ENCODE measurements around the gene HOXB6. TPM values are rescaled to one million over a fixed set of nuclear protein-coding genes. Genes with fewer than 3 reads are reported as not detected.

Gene HOXB6
- total and polyA plus RNA-seq, 4 donors, result 0.17 to 1.1 (median 0.46) TPM

GRCh38 chr17:48642843-48643696 lies 38.3 kb upstream of the HOXB6 start:
- Histone ChIP-seq H3K9ac (ENCODE audit: low read depth in 1 of 2, low read length in 2 of 2) (no peak overlapping the region), H3K27me3 (ENCODE audit: control insufficient read depth in 4 of 4, insufficient read depth in 4 of 4, low read length in 3 of 4) (peaks cover 15 to 32% (median 25%) of the 10 kb centered on the region in 4 donors), H3K27ac (ENCODE audit: low read depth in 1 of 2, low read length in 2 of 2) (no peak overlapping the region), H3K4me3 (ENCODE audit: low read depth in 1 of 3, low read length in 3 of 3) (no peak overlapping the region), H3K9me3 (ENCODE audit: control insufficient read depth in 4 of 4, low read length in 3 of 4) (no peaks in the 10 kb centered on the region), H3K4me1 (ENCODE audit: control insufficient read depth in 4 of 4, insufficient read depth in 4 of 4, low read length in 3 of 4) (peaks cover 0 to 6% (median 2%) of the 10 kb centered on the region in 4 donors), H3K36me3 (ENCODE audit: control insufficient read depth in 4 of 4, insufficient read depth in 3 of 4, low read depth in 1 of 4, low read length in 3 of 4) (no peaks in the 10 kb centered on the region)
- no peak for DNase-seq (ENCODE audit: low spot score)
- WGBS, result 22% methylated on average over 23 of the region's 23 CpGs
- TF ChIP-seq YY1 (IDR thresholded peaks at IDR 0.05), result no peak
- TF ChIP-seq GABPA (IDR thresholded peaks at IDR 0.05 in 1 of 2, conservative IDR thresholded peaks at IDR 0.05 in 1 of 2), result no peak
- no peak for TF ChIP-seq MAX (IDR thresholded peaks at IDR 0.05)
- no peak for TF ChIP-seq CTCF (IDR thresholded peaks at IDR 0.05; ENCODE audit: low read depth, low read length, missing input control)
- TF ChIP-seq NR2F2 (IDR thresholded peaks at IDR 0.05), result no peak
- TF ChIP-seq, protein P1, sequence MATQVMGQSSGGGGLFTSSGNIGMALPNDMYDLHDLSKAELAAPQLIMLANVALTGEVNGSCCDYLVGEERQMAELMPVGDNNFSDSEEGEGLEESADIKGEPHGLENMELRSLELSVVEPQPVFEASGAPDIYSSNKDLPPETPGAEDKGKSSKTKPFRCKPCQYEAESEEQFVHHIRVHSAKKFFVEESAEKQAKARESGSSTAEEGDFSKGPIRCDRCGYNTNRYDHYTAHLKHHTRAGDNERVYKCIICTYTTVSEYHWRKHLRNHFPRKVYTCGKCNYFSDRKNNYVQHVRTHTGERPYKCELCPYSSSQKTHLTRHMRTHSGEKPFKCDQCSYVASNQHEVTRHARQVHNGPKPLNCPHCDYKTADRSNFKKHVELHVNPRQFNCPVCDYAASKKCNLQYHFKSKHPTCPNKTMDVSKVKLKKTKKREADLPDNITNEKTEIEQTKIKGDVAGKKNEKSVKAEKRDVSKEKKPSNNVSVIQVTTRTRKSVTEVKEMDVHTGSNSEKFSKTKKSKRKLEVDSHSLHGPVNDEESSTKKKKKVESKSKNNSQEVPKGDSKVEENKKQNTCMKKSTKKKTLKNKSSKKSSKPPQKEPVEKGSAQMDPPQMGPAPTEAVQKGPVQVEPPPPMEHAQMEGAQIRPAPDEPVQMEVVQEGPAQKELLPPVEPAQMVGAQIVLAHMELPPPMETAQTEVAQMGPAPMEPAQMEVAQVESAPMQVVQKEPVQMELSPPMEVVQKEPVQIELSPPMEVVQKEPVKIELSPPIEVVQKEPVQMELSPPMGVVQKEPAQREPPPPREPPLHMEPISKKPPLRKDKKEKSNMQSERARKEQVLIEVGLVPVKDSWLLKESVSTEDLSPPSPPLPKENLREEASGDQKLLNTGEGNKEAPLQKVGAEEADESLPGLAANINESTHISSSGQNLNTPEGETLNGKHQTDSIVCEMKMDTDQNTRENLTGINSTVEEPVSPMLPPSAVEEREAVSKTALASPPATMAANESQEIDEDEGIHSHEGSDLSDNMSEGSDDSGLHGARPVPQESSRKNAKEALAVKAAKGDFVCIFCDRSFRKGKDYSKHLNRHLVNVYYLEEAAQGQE (IDR thresholded peaks at IDR 0.05), result no peak
- no peak for TF ChIP-seq TAF1 (conservative IDR thresholded peaks at IDR 0.05)
- TF ChIP-seq RXRA (IDR thresholded peaks at IDR 0.05), result no peak
- no peak for TF ChIP-seq RAD21 (IDR thresholded peaks at IDR 0.05)
- no peak for TF ChIP-seq ATF3 (IDR thresholded peaks at IDR 0.05)
- TF ChIP-seq FOXA1 (IDR thresholded peaks at IDR 0.05), result no peak
- no peak for TF ChIP-seq EGR1 (IDR thresholded peaks at IDR 0.05; ENCODE audit: low read depth in 2 of 2)
- TF ChIP-seq FOXA2 (IDR thresholded peaks at IDR 0.05), result no peak
- no peak for TF ChIP-seq JUND (IDR thresholded peaks at IDR 0.05)
- TF ChIP-seq SP1 (IDR thresholded peaks at IDR 0.05), result no peak

GRCh38 chr17:48642059-48642842 lies 37.5 kb upstream of the HOXB6 start:
- Histone ChIP-seq H3K27me3 (ENCODE audit: control insufficient read depth in 4 of 4, insufficient read depth in 4 of 4, low read length in 3 of 4) (peaks cover 17 to 34% (median 26%) of the 10 kb centered on the region in 4 donors), H3K4me3 (ENCODE audit: low read depth in 1 of 3, low read length in 3 of 3) (no peak overlapping the region), H3K9ac (ENCODE audit: low read depth in 1 of 2, low read length in 2 of 2) (no peak overlapping the region), H3K27ac (ENCODE audit: low read depth in 1 of 2, low read length in 2 of 2) (no peak overlapping the region), H3K36me3 (ENCODE audit: control insufficient read depth in 4 of 4, insufficient read depth in 3 of 4, low read depth in 1 of 4, low read length in 3 of 4) (no peaks in the 10 kb centered on the region), H3K4me1 (ENCODE audit: control insufficient read depth in 4 of 4, insufficient read depth in 4 of 4, low read length in 3 of 4) (peaks cover 0 to 1% (median under 1%) of the 10 kb centered on the region in 4 donors), H3K9me3 (ENCODE audit: control insufficient read depth in 4 of 4, low read length in 3 of 4) (no peaks in the 10 kb centered on the region)
- 8% methylated on average over 58 of the region's 58 CpGs for WGBS
- DNase-seq (ENCODE audit: low spot score), result no peak
- TF ChIP-seq RAD21 (IDR thresholded peaks at IDR 0.05) (no peak), ZBTB33 (IDR thresholded peaks at IDR 0.05) (no peak), RXRA (IDR thresholded peaks at IDR 0.05) (no peak), TAF1 (conservative IDR thresholded peaks at IDR 0.05) (no peak), CTCF (IDR thresholded peaks at IDR 0.05; ENCODE audit: low read depth, low read length, missing input control) (no peak), JUND (IDR thresholded peaks at IDR 0.05) (no peak), MAX (IDR thresholded peaks at IDR 0.05) (no peak), GABPA (IDR thresholded peaks at IDR 0.05 in 1 of 2, conservative IDR thresholded peaks at IDR 0.05 in 1 of 2) (no peak), YY1 (IDR thresholded peaks at IDR 0.05) (no peak), EGR1 (IDR thresholded peaks at IDR 0.05; ENCODE audit: low read depth in 2 of 2) (no peak), SP1 (IDR thresholded peaks at IDR 0.05) (no peak), HNF4A (conservative IDR thresholded peaks at IDR 0.05) (no peak), NR2F2 (IDR thresholded peaks at IDR 0.05) (no peak), FOXA2 (IDR thresholded peaks at IDR 0.05) (no peak), FOXA1 (IDR thresholded peaks at IDR 0.05) (no peak)
